HUES48 (cell line): ENCODE data around the gene C6orf132.

Experiments
- H3K27ac ChIP-seq: one replicate; pipeline ENCODE4 v1.7.0; 2013; ENCODE audit warnings: low read depth, low read length, inconsistent platforms
- H3K27me3 ChIP-seq: 2 replicates; pipeline ENCODE4 v1.6.1; 2013; ENCODE audit warnings: mild to moderate bottlenecking, low read length; ENCODE audit not compliant: control insufficient read depth, insufficient read depth
- H3K36me3 ChIP-seq: 2 replicates; pipeline ENCODE4 v1.6.1; 2013; ENCODE audit warnings: low read length; ENCODE audit not compliant: control insufficient read depth, insufficient read depth
- H3K4me1 ChIP-seq: 2 replicates; pipeline ENCODE4 v1.6.1; 2013; ENCODE audit warnings: mild to moderate bottlenecking, low read length; ENCODE audit not compliant: control insufficient read depth, insufficient read depth
- H3K4me3 ChIP-seq: 2 replicates; pipeline ENCODE4 v1.5.1; 2013; ENCODE audit warnings: mild to moderate bottlenecking, low read depth, low read length
- H3K9ac ChIP-seq: 2 replicates; pipeline ENCODE4 v1.6.1; 2013; ENCODE audit warnings: mild to moderate bottlenecking, low read depth, low read length, moderate library complexity
- H3K9me3 ChIP-seq: 2 replicates; pipeline ENCODE4 v1.6.1; 2013; ENCODE audit warnings: low read length; ENCODE audit not compliant: control insufficient read depth, insufficient read depth

Gene C6orf132, protein sequence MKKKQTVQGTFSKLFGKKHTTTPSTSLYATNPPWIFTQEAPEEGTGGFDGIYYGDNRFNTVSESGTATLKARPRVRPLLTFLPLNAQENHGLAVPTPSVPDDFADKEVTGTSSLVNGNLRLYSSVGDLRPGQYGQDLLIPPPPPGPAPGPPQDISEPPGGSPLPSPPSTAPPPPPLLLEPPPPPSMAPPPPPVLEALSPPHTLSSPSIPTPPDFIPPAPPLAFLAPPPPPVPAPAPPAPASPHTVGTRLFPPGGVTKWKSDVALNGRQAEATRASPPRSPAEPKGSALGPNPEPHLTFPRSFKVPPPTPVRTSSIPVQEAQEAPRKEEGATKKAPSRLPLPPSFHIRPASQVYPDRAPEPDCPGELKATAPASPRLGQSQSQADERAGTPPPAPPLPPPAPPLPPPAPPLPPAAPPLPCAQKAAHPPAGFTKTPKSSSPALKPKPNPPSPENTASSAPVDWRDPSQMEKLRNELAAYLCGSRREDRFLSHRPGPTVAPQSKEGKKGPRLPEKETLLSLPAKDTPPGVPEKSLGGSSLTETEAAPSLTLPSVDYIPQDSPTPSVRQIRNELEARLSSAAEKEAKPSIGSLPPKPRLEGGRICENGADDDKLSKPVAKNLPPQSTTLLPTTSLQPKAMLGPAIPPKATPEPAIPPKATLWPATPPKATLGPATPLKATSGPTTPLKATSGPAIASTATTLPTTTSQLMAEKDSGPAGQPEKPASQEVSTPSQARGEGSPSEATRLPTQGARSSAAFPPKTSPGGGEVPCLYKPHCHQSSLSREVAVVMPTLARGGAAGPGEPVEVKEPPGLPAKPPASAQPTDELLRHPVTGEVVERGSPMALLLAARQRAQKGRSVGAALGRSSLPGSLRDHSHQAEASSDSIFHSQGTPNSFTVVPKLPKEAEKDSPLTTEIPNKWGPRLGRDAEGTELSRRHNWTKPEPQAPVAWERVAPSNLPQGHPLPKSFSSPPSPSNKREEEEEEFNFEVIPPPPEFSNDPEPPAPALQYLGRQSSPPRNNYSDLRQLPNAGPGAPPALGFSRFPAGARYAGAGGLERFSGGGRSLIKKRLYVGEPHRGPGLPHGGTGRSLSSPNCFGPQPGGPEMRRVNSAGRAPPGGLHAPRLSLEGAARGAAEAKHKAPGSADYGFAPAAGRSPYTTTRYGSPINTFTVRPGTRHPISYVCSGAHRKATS

DNA sequence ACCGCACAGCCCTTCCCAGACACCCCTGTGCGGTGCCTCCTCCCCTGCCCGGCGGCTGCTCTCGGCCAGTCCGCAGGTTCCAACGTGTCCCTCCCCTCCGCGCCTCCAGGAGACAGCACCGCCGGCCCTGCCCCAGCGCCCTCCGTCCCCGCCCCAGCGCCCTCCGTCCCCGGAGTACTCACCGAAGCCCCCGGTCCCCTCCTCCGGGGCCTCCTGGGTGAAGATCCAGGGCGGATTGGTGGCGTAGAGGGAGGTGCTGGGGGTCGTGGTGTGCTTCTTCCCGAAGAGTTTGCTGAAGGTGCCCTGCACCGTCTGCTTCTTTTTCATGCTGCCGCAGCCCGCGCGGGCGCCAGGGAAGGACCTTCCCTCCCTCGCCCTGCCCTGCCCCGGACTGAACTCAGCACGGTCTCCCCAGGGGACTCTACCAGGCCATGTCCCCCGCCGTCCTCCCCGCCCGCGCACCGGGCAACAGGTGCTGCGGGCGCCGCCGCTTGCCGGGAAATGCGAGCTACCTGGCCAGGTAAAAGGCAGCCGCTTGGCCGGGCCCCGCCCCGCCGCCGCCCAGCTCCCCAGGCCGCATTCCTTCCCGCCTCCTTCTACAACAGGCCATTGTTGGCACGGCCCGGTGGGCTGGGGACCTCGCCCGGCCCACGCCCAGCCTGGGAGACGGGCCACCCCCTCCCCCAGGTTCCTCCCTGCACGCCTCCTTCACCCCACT lies at the start of gene C6orf132:
Gene C6orf132 (minus strand): TSS at position 503 of the 718 bp plus-strand sequence. CDS start 176 bp downstream, at position 327.
- Histone ChIP-seq H3K27me3 (no peaks in the 10 kb centered on the region), H3K9ac (peak within 1 kb of the TSS; percentile 87), H3K4me1 (peaks cover 40% of the 10 kb centered on the region), H3K4me3 (peak within 1 kb of the TSS; percentile 90), H3K36me3 (peaks cover 8% of the 10 kb centered on the region), H3K27ac (peak within 1 kb of the TSS; percentile 65), H3K9me3 (no peaks in the 10 kb centered on the region)

DNA sequence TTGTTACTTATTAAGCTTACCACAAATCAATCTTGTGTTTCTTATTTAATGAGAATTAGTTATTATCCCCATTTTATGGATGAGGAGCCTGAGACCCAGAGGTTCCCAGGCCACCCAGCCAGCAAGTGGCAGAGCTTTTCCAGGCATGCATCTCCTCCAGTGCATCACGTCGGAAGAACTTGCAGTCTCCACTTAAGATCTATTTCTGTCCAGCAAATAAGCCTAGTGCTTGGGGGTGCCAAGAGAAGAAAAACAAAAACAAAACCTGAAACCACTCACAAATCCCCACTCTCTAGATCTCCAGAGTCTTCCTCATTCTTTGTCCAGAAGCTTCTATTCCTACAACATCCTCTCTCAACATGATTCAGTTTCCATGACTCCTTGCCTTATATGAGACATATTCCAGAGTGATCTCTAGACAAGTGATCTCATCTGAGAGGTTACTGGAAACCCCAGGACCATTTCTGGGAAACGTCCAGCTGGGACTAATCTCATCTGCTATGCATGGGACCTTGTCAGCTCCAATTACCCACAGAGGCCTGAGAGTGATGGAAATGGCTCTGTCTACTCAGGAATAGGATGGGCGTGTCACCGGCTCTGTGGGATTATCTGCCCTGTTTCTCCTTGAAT lies 48.2 kb upstream of the C6orf132 start:
- no peak overlapping the region for H3K4me3 ChIP-seq
- no peaks in the 10 kb centered on the region for H3K36me3 ChIP-seq
- H3K9ac ChIP-seq = no peak overlapping the region
- no peaks in the 10 kb centered on the region for H3K27me3 ChIP-seq
- no peaks in the 10 kb centered on the region for H3K9me3 ChIP-seq
- H3K27ac ChIP-seq = no peak overlapping the region
- H3K4me1 ChIP-seq = peaks cover 22% of the 10 kb centered on the region

DNA sequence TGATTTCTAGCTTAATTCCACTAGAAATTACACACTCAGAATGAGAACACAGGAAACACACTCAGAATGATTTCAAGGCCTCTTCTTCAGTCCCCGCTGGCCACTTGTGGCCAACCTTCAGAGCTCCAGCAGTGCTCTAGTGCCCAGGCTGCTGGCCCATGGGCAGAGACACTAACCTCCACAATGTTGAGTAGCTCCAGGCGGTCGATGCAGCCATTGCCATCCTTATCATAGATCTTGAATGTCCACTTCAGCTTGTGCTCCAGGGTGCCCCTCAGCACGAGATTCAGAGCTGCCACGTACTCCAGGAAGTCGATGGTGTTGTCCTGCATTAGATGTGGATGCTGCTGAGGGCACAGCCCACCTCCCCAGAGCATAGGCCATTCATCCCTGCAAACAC lies 46.0 kb upstream of the C6orf132 start:
- Histone ChIP-seq H3K9me3 (no peaks in the 10 kb centered on the region), H3K27me3 (no peaks in the 10 kb centered on the region), H3K4me1 (peaks cover 23% of the 10 kb centered on the region), H3K27ac (no peak overlapping the region), H3K36me3 (no peaks in the 10 kb centered on the region), H3K9ac (no peak overlapping the region), H3K4me3 (no peak overlapping the region)

DNA sequence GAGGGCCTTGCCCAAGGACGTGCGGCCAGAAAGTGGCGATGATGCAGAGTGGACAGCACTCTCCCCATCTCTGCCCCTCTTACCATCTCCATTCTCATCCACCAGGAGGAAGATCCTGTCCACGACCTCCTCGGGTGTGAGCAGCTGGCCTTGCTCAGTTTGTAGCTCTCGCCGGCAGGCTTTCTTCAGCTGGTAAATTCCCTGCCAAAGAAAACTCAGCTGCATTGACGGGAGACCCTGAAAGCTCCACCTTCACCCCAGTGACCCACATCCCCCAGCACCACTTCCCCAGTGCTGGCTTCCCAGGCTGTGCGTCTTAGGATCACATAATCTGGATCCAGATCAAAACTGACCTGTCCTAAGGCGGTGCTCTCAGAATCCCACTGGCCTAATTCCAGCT lies 43.2 kb upstream of the C6orf132 start:
- no peak overlapping the region for H3K4me3 ChIP-seq
- H3K4me1 ChIP-seq = peaks cover 16% of the 10 kb centered on the region
- no peak overlapping the region for H3K9ac ChIP-seq
- H3K27ac ChIP-seq = no peak overlapping the region
- H3K36me3 ChIP-seq = no peaks in the 10 kb centered on the region
- H3K9me3 ChIP-seq = no peaks in the 10 kb centered on the region
- H3K27me3 ChIP-seq = no peaks in the 10 kb centered on the region

DNA sequence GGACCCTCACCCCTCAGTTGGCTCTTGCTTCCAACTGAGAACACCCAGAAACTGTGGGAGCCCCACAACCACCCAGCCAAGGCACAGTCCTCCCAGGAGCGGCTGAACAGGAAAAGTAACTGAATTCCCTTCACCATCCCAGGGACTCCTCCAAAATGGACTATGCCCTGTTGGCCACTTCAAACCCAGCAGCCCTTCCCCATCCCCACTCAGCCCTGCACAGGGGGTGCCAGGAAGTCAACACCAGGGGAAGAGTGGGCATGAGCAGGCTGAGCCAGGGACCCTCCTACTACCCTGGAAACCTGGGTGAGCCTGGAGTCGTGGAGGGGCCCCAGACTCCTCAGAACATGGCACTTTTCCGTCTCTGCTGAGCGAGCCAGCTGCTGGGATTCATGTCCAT lies 42.1 kb upstream of the C6orf132 start:
- no peak overlapping the region for H3K9ac ChIP-seq

DNA sequence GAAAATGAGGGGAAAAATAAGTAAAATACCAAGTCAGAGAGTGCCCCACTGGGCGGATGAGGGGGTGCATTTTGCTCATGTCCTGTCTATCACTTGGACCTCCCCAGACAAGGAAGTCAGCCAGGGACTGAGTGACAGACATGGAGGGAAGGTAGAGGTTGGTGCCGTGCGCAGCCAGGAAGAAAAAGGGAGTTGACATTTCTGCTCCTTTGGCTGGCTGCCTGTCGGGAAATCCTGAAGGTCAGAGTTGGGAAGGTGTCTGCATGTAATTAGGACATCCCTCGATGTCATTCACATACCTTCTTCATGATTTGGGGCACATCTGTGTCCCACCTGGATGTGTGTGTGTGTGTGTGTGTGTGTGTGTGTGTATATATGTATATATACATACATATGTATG lies 39.7 kb upstream of the C6orf132 start:
- Histone ChIP-seq H3K4me3 (no peak overlapping the region), H3K4me1 (peaks cover 28% of the 10 kb centered on the region)

More for the DNA sequence above, 42.1 kb upstream of the C6orf132 start:
- peaks cover 18% of the 10 kb centered on the region for H3K4me1 ChIP-seq
- H3K9me3 ChIP-seq = no peaks in the 10 kb centered on the region
- H3K4me3 ChIP-seq = no peak overlapping the region
- H3K27ac ChIP-seq = no peak overlapping the region
- H3K36me3 ChIP-seq = no peaks in the 10 kb centered on the region; the same call in 1 of the 2 replicates
- H3K27me3 ChIP-seq = no peaks in the 10 kb centered on the region

DNA sequence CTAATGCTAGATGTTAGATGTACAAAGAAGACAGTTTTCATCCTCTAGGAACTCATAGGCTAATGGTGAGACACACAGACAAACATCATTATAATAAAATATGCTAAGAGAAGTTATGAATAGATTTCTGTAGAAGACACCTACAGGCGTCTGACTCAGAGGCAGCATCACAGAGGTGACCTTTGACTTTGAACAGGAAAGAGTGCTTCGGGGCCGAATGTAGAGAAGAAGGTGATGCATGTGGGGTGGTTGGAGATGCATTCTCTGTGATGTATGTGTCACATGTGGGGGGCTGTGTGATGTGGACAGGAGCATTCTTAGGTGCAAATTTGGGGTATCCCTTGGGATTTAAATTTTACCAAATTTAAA lies 37.5 kb upstream of the C6orf132 start:
- H3K36me3 ChIP-seq = no peaks in the 10 kb centered on the region; the same call in 1 of the 2 replicates
- no peaks in the 10 kb centered on the region for H3K27me3 ChIP-seq
- H3K4me1 ChIP-seq = peaks cover 24% of the 10 kb centered on the region
- no peak overlapping the region for H3K9ac ChIP-seq
- no peaks in the 10 kb centered on the region for H3K9me3 ChIP-seq
- H3K4me3 ChIP-seq = no peak overlapping the region
- H3K27ac ChIP-seq = no peak overlapping the region

More for the DNA sequence above, 39.7 kb upstream of the C6orf132 start:
- no peaks in the 10 kb centered on the region for H3K9me3 ChIP-seq
- H3K27ac ChIP-seq = no peak overlapping the region
- H3K9ac ChIP-seq = no peak overlapping the region
- no peaks in the 10 kb centered on the region; the same call in 1 of the 2 replicates for H3K36me3 ChIP-seq
- H3K27me3 ChIP-seq = no peaks in the 10 kb centered on the region

DNA sequence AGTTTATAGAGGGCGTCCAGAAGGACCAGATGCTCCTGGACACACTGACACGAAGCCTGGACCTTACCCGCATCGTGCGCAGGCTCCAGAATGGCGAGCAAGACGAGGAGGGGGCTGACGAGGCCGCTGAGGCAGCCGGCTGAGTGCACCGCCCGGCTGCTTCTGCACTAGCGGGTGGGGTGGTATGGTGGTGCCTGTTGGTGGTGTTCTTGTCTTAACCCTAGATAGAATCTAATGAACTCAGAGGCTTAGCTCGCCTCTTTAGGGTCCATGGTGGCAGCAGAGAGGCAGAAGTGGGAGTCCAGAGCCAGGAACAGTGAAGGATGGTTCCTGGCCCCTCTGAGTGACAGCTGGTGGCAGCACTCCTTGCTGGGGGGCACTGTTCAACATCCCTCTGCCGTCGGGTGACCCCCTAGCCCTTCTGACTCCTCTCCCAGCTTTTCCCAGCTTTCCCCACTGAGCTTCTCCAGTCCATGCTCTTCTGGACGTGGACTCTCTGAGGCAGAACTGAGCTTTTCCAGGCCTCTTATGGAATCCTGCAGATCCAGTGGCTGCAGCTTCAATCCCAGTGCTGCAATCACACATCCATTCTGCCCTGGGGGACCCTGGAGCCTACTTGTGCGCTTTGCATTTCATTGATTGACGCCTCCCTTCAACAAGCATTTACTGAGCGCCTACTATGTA lies 37.0 kb upstream of the C6orf132 start:
- no peaks in the 10 kb centered on the region for H3K27me3 ChIP-seq

DNA sequence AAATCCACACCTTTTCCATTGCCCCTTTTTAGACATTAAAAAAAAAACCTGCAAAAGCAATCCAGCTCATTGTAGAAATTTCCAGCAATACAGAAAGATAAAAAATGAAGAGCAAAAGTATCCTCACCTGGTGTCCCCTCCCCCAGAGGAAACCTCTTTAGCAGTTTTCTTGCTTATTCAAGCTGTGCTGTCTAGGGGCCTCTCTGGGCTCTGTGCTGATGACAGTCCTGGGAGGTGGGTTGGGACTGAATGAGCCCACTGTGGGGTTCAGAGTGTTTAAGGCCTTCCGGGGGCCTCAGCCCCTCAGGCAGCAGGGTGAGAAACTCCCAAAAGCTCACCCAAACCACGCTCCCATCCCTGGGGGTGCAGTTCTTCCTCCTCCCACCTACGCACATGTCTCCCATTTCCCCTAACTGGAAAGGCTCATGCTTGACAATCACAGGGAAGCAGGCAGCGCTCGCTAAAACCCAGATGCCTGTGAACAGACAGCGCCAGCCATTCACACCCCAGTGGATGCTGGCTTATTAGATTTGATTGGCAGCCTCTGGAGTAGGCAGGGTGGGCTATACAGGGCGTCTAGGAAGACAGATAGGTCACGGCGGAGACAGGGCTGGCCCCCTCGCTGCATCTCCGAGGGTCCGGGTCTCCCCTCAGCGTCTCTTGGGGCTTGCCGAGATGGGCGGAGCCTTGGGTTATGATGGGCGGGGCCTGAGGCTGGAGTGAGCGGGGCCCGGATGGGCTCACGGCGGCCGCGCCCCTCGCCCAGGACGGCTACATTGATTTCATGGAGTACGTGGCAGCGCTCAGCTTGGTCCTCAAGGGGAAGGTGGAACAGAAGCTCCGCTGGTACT lies 35.3 kb upstream of the C6orf132 start:
- Histone ChIP-seq H3K27me3 (no peaks in the 10 kb centered on the region), H3K4me1 (peaks cover 20% of the 10 kb centered on the region), H3K27ac (peak overlapping the region; percentile 92), H3K9ac (peak overlapping the region; percentile 40; the same call in 1 of the 2 replicates), H3K36me3 (no peaks in the 10 kb centered on the region; the same call in 1 of the 2 replicates), H3K4me3 (peak overlapping the region; percentile 70), H3K9me3 (no peaks in the 10 kb centered on the region)

More for the DNA sequence above, 37.0 kb upstream of the C6orf132 start:
- H3K4me3 ChIP-seq = no peak overlapping the region
- peaks cover 24% of the 10 kb centered on the region for H3K4me1 ChIP-seq
- no peaks in the 10 kb centered on the region for H3K9me3 ChIP-seq
- no peak overlapping the region for H3K9ac ChIP-seq
- no peaks in the 10 kb centered on the region; the same call in 1 of the 2 replicates for H3K36me3 ChIP-seq
- no peak overlapping the region for H3K27ac ChIP-seq
